ENCODE data around the gene IL37.
"Not testable (repeated sequence)": the region's sequence is repeated elsewhere in the genome, so short reads cannot be mapped to it uniquely, and the experiment has no call there.

IL37 gene

DNA sequence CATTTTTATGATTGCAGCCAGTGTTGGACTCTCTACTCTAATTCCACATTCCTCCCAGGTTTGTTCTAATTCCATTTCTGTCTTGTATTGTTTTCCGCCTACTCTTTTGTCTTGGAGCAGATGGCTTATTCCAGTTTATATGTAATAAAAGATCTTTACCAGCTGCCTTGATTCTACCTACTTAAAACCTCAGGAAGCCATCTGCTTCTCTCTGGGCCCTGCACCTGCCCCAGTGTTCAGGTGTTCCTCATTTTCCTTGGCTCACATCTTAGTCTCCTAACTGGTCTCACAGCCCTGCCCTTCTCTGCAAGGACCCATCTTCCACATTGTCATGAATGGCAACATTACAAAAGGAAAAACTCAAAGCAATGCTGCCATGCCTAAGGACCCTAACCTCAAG lies 21.0 kb upstream of the IL37 start:
- no peak for DNase-seq (ENCODE audit: low spot score)

DNA sequence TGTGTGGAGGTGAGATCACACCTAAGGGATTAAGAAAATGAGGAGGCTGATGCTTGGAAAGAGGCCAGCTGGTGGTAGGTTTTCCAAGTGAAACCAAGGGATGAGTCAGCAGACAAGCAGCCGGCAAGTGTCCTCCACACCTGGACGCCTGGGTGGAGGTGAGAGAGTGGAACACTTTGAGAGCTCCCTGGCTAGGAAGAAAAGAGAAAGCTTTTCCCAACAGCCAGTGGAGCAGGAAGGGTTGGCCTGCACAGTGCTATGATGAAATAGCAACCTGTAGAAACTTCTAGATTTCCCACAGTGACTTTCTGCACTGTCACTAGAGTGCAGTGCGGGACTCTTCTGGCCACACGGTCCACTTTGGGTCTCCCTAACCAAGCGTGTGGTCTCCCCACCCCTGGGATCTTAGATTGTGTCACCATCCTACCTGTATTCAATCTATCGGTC lies 19.6 kb upstream of the IL37 start:
- peak; percentile 80 for DNase-seq (ENCODE audit: low spot score)

DNA sequence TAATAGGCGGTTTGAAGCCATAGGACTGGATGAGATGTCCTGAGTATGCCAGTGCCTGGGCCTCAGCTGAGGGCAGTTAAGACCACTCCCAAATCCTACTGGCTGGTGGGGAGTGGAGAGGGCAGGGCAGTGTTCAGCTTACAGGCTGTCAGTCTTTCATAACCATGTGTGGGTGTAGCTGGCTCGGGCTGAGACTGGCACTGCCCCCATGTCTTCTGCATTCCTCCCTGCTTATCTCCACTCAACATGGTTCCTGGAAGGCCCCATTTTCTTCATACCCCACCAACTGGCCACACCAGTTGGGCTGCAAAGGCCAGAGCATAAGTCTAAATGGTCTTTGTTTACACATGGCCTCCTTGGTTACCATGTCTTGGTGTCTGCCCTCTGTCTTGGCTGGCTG lies 17.2 kb upstream of the IL37 start:
- no peak for DNase-seq (ENCODE audit: low spot score)

DNA sequence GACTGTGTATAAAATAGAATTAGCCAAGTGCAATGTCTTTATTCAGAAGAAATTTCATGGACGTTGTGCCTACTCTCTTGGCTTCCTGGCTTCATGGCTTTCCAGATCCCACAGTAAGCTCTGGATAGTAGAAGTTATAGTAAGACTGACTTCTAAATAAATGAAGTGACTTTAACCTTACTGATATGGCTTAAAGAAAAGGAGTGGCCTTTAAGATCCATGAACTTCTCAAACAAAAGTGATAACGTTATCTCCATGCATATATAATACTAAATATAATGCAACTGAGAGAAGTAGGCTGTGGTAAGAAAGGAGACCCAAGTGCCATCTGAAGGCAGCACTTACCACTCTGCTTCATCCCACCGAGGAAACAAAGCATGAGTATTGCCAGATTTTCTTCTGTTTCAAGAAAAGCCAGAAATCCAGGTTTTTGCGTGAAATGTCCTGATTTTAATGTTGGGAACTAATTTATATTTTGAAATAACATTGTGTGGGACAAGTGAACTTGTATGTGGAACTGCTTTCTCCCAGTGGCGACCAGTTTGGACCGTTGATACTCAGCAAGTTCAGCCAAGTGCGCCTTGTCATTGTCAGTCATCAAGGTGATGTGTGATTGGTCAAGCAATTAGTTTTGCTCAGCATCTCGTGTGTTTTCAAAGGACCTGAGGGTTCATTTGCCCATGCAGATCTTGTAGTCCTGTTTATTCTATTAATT lies 13.9 kb upstream of the IL37 start:
- DNase-seq (ENCODE audit: low spot score): no peak

DNA sequence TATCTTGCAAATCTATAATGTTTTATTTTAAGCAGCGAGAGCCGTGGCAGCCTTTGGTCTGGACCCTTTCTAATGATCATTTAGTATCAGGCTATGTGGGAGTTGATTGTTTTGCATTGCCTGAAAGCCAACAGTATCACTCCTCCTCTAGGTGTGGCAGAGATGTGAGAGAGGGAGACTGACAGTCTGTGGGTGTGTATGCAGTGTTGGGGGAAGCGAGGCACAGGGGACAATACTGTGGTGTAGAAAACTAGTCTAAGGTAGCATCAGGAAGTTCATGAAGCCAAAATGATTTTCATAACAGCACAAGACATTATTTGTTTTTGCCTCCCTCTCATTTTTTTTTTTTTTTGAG lies 13.4 kb upstream of the IL37 start:
- DNase-seq (ENCODE audit: low spot score): no peak

DNA sequence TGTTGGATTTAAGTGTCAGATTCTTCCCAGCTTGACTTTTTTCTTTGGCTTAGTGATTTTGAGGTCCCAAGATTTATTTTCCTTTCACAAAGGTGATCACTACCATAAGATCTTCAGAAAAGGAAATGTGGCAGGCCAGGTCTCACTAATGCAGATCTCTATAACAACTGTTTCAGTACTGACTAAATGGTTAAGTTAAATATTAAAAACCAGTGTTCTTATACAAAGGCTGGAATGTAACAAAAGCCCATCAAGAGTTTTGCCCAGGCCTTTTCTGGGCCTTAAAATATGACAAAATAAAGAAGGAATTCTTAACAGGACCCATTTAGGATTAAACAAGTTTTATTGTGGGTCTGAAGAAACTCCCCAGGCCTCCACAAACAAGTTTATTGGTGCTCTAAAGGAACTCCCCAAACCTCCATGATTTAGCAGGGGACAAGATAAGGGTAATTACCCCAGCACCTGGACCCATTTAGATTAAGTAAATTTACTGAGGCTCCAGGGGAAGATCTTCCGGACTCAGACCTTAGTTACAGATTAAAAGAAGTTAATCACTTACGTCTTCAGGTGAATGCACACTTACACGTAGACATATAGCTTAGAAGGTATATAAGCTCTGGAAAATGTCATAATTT lies 9.4 kb upstream of the IL37 start:
- not testable (repeated sequence) for DNase-seq (ENCODE audit: low spot score)

DNA sequence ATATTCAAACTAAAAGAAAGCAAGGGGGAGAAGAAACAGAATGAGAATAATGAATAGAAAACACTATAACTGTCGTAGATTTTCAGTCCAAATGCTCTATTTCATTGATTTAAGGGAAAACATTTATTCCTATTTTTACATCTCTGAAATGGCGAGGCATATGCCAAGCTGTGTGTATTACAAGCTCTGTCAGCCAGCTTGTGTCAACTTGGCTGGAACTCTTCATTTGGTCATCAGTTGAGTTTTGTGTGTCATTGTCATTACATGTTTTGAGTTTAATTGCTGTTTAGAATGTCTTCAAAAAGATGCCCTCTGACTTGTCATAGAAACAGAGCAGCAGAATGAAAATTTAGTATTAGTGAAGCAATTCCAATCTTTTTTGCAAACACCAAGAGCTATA lies 8.1 kb upstream of the IL37 start:
- no peak for DNase-seq (ENCODE audit: low spot score)

- DNase-seq (ENCODE audit: low spot score): no peak
Measured at GRCh38 chr2:112904883-112905282, 6.1 kb upstream of the IL37 start.

DNA sequence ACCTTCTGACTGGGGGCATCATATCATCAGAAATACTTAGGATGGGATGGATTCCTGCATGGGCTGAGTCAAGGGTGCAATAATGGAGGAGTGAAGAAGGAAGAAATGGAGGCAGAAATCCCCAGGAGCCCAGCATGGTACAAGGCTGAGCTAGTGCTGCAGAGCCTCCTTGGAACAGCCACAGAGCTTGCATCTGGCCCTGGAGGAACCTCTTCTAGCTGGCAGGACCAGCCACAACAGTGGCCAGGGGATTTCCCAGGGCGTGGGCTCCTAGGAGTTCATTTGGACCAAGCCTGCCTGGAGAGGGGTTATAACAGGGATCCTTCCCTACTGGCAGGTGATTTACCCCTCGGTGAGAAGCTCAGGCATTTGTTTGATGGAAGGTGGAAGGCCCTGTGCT lies 4.7 kb upstream of the IL37 start:
- no peak for DNase-seq (ENCODE audit: low spot score)

- no peak for DNase-seq (ENCODE audit: low spot score)
Measured at GRCh38 chr2:112907001-112907949, 3.7 kb upstream of the IL37 start.

DNA sequence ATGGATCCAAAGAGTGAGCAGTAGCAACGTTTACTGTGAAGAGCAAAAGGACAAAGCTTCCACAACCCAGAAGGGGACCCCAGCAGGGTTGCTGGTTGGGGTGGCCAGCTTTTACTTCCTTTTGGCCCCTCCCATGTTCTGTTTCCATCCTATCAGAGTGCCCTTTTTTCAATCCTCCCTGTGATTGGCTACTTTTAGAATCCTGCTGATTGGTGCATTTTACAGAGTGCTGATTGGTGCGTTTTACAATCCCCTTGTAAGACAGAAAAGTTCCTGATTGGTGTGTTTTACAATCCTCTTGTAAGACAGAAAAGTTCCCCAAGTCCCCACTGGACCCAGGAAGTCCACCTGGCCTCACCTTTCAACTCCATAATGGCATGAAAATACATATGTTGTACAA lies 2.4 kb upstream of the IL37 start:
- not testable (repeated sequence) for DNase-seq (ENCODE audit: low spot score)

DNA sequence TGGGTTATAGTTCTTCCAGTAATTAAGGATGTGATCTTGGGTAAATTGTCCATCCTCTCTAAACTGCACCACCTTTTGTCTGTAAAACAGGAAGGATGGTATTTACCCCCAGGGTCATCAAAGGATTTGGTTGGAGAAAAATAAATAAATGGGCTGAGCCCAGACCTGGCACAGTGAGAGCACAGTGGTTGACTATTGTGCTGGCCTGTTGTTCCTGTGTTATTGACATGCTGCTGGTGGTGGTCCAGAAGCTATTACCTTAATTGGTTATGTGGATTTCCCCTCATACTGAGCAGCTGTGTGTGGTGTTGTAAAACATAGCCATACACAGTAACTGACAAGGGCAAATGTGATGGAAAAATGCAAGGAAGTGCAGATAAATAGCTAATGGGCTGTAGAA lies 746 bp upstream of the IL37 start:
- DNase-seq (ENCODE audit: low spot score): no peak

DNA sequence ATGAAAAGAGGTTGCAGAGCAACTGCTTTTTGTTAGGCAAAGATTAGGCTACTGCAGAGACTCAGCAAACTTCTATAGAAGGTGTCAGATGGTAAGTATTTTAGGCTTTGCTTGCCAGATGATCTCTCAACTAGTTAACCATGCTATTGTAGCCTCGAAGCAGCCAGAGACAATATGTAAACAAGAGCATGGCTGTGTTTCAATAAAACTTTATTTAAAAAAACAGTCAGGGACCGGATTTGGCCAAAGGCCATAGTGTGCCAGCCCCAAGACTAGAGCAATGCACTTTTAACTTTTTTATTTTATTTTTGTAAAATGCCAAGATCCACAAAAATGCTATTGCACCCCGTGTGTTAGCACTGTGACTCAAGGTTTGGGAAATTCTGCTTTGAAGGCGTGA lies 1.4 kb downstream of the IL37 start:
- no peak for DNase-seq (ENCODE audit: low spot score)

GRCh38 chr2:112915300-112916144 lies 4.6 kb downstream of the IL37 start:
- DNase-seq (ENCODE audit: low spot score): no peak

- no peak for DNase-seq (ENCODE audit: low spot score)
Measured at GRCh38 chr2:112916145-112916571, 5.2 kb downstream of the IL37 start.

DNA sequence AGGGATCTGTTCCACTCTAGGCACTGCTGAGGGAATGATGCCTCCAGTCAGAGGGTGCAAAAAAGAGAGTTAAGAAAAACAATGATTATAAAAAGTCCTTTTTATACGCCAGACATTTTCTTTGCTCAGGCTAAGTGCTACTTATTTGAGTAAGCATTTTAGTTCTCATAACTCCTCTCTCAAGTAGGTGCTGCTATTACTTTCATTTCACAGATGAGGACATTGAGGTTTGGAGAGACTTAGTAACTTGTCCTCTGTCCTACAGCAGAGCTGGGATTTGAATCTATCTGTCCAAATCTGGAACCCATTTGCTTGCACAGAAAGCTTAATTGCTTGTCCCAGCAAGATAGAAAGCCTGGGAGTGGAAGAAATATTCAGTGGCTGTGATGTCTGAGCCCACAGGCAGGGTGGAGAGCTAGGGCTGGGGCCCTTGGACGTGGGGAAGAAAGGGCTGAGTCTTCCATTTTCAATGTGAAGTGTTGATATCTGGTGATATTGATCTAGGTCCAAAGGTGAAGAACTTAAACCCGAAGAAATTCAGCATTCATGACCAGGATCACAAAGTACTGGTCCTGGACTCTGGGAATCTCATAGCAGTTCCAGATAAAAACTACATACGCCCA lies 5.8 kb downstream of the IL37 start:
- DNase-seq (ENCODE audit: low spot score): no peak

- no peak for DNase-seq (ENCODE audit: low spot score)
Measured at GRCh38 chr2:112917856-112918255, 6.9 kb downstream of the IL37 start.

DNA sequence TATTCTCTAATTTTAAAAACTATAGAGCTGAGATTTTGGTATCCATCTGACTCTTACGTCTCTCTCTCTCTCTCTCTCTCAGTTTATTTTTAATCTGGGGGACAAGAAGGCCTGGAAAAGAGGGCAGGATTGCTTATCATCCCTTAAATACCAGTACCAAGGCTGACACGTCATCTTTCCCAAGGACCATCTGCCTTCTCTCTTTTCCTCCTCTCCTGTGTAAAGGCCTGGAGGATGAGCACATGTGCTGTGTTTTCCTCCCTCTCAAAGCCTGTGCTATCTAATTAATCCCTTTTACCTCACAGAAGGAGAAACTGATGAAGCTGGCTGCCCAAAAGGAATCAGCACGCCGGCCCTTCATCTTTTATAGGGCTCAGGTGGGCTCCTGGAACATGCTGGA lies 7.3 kb downstream of the IL37 start:
- no peak for DNase-seq (ENCODE audit: low spot score)

DNA sequence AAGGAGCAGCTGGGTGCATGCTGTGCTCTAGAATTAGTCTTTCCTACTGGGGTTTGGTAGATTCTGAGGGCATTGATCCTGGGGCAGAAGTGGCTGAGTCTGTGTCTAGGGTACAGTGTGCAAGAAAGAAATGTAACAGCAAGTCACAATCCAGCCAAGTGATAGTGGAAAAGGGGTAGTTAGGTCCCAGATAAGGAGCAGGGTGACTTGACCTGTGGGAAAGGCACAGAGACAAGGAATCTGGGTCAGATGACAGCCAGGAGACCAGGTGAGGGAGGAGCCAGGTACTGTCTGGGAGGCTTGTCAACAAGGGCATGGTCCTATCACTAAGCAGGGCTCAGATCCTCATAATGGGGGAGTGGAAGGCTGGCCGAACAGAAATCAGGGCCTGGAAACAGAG lies 8.1 kb downstream of the IL37 start:
- no peak for DNase-seq (ENCODE audit: low spot score)

DNA sequence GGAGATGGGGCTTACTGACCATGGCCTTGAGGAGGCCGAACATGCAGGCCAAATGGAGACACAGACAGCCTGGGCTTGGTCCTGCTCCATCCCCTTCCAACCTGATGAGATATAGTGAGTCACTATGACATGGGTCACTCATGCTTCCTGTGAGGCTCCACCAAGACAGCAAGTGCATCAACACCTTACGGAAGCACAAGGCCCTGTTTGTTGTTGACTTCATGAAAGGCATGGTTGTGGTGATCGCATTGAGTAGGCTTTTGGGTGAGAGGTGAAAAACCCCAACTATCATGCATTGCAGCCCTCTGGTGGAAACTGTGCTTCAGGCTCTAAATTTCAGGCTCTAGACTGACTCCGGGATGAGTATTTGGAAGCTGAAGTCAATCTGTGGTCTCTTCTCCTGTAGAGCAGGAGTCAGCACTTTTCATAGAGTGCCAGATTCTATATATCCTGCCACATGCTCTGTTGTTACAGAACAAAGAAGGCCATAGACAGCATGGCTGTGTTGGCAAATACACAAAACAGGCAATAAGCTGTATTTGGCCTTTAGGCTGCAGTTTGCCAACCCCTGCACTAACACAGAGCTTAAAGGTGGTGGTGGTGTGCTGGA lies 10.1 kb downstream of the IL37 start:
- peak; percentile 49 for DNase-seq (ENCODE audit: low spot score)

DNA sequence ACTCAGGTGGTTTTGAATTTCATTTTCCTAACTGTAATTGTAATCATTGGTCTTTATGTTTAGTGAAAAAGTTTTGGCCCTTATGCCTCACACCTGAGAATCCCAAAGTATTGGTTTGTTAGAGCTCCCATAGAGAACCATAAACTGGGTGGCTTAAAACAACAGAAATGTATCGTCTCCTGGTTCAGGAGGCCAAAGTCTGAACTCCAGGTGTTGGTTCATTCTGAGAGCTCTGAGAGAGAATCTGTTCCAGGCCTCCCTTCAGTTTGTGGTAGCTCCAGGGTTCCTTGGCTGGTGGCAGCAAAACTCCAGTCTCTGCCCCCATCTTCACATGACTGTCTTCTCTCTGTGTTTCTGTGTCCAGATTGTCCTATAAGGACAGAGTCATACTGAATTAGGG lies 11.0 kb downstream of the IL37 start:
- DNase-seq (ENCODE audit: low spot score): no peak

Data from SW480 (cell line).